HPDE6-E6E7 (cell line): ENCODE data around the gene TNFAIP8L3.

ENCODE experiments used
- DNase-seq: peaks from one replicate; pipeline ENCODE4 v3.0.0; 2011; ENCODE audit warnings: missing footprints; ENCODE audit errors: extremely low spot score

The TNFAIP8L3 gene

GRCh38 chr15:51089699-51090453, 4.8 kb downstream of the TNFAIP8L3 start:
- DNase-seq: no peak

GRCh38 chr15:51089041-51089440, 5.7 kb downstream of the TNFAIP8L3 start:
- DNase-seq: no peak

- no peak for DNase-seq
These were observed 6.1 kb downstream of the TNFAIP8L3 start for GRCh38 chr15:51088585-51088984.

- DNase-seq: no peak
These were observed 7.2 kb downstream of the TNFAIP8L3 start for GRCh38 chr15:51087513-51087912.

- DNase-seq: no peak
These were observed 8.3 kb downstream of the TNFAIP8L3 start for GRCh38 chr15:51086409-51086808.

- no peak for DNase-seq
These were observed 8.9 kb downstream of the TNFAIP8L3 start for GRCh38 chr15:51085764-51086163.

GRCh38 chr15:51083641-51084166, 11.0 kb downstream of the TNFAIP8L3 start:
- no peak for DNase-seq

GRCh38 chr15:51082246-51082645, 12.5 kb downstream of the TNFAIP8L3 start:
- no peak for DNase-seq

- peak; percentile 73 for DNase-seq
These were observed 14.4 kb downstream of the TNFAIP8L3 start for GRCh38 chr15:51080286-51080685.

- no peak for DNase-seq
These were observed 15.5 kb downstream of the TNFAIP8L3 start for GRCh38 chr15:51079226-51079625.

GRCh38 chr15:51077221-51078153, 17.2 kb downstream of the TNFAIP8L3 start:
- DNase-seq: no peak

GRCh38 chr15:51076524-51077220, 18.0 kb downstream of the TNFAIP8L3 start:
- DNase-seq: no peak

- no peak for DNase-seq
These were observed 18.7 kb downstream of the TNFAIP8L3 start for GRCh38 chr15:51075826-51076523.

- no peak for DNase-seq
These were observed 19.3 kb downstream of the TNFAIP8L3 start for GRCh38 chr15:51075364-51075763.

GRCh38 chr15:51074926-51075325, 19.8 kb downstream of the TNFAIP8L3 start:
- no peak for DNase-seq

- DNase-seq: no peak
These were observed 23.1 kb downstream of the TNFAIP8L3 start for GRCh38 chr15:51071578-51071977.

- DNase-seq: no peak
These were observed 24.7 kb downstream of the TNFAIP8L3 start for GRCh38 chr15:51069983-51070382.

- no peak for DNase-seq
These were observed 27.2 kb downstream of the TNFAIP8L3 start for GRCh38 chr15:51067510-51067909.

GRCh38 chr15:51065781-51066180, 28.9 kb downstream of the TNFAIP8L3 start:
- DNase-seq: no peak

GRCh38 chr15:51065261-51065660, 29.4 kb downstream of the TNFAIP8L3 start:
- DNase-seq: no peak

- DNase-seq: no peak
These were observed 32.0 kb downstream of the TNFAIP8L3 start for GRCh38 chr15:51062736-51063135.
